GM21390 (cell line): Measurements from ENCODE around the gene COL5A1.

Experiments used
- ATAC-seq: cut with Tn5 transposase; IDR thresholded peaks from one replicate; pipeline ENCODE4 v1.9.1; 2021; ENCODE audit not compliant: unreplicated experiment

Gene COL5A1

GRCh38 chr9:134829356-134829937 is 187.8 kb downstream of the COL5A1 start:
- ATAC-seq, result no peak

GRCh38 chr9:134830126-134830525 is 188.5 kb downstream of the COL5A1 start:
- no peak for ATAC-seq

- no peak for ATAC-seq
Observed at GRCh38 chr9:134830926-134831720, 189.5 kb downstream of the COL5A1 start.

GRCh38 chr9:134832471-134832870 is 190.9 kb downstream of the COL5A1 start:
- ATAC-seq, result no peak

GRCh38 chr9:134833294-134833880 is 191.8 kb downstream of the COL5A1 start:
- no peak for ATAC-seq

GRCh38 chr9:134834217-134834956 is 192.8 kb downstream of the COL5A1 start:
- no peak for ATAC-seq

- ATAC-seq, result no peak
Observed at GRCh38 chr9:134834957-134835419, 193.4 kb downstream of the COL5A1 start.

- ATAC-seq, result no peak
Observed at GRCh38 chr9:134835448-134835847, 193.8 kb downstream of the COL5A1 start.

- no peak for ATAC-seq
Observed at GRCh38 chr9:134835987-134836386, 194.4 kb downstream of the COL5A1 start.

GRCh38 chr9:134836406-134836970 is 194.9 kb downstream of the COL5A1 start:
- ATAC-seq, result no peak

- ATAC-seq, result no peak
Observed at GRCh38 chr9:134837529-134837928, 195.9 kb downstream of the COL5A1 start.

GRCh38 chr9:134838651-134839454 is 197.2 kb downstream of the COL5A1 start:
- no peak for ATAC-seq

GRCh38 chr9:134839455-134840125 is 198.0 kb downstream of the COL5A1 start:
- ATAC-seq, result no peak

- no peak for ATAC-seq
Observed at GRCh38 chr9:134840511-134840910, 198.9 kb downstream of the COL5A1 start.

- no peak for ATAC-seq
Observed at GRCh38 chr9:134841180-134841904, 199.7 kb downstream of the COL5A1 start.

GRCh38 chr9:134842321-134842720 is 200.7 kb downstream of the COL5A1 start:
- ATAC-seq, result no peak

- no peak for ATAC-seq
Observed at GRCh38 chr9:134843740-134844139, 202.1 kb downstream of the COL5A1 start.

GRCh38 chr9:134844821-134845220 is 203.2 kb downstream of the COL5A1 start:
- ATAC-seq, result no peak

GRCh38 chr9:134846187-134846586 is 204.6 kb downstream of the COL5A1 start:
- no peak for ATAC-seq
